DLD1 (cell line): Measurements from ENCODE around the gene OTUB2.

ENCODE experiments used
- in situ Hi-C: cut with HindIII; loops from 2 replicates; pipeline ENCODE4 v1.10.0; 2017; ENCODE audit warnings: low sequenced_read_pairs

Gene OTUB2

DNA sequence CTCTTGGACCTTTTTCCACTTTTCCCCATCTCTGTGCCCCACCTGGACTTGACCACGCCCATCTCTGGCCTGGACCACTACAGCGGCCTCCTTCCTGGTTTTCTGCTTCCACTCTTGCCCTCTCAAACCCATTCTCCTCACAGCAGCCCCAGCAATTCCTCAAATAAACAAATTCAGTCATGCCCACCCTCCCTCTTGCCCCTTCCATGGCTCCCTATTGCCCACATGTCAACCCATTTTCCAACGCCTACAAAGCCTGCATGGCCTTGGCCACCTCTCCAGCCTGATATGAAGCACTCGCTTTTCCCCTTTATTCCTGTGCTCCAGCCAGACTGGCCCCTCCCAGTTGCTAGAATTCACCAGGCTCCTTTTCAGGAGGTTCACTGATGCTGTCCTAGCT, 5.9 kb upstream of the OTUB2 start:
- in situ Hi-C loops, result no loop called here

- in situ Hi-C loops, result no loop called here
These were observed 5.1 kb upstream of the OTUB2 start for GRCh38 chr14:94021001-94021400.

- in situ Hi-C loops, result no loop called here
These were observed 4.6 kb upstream of the OTUB2 start for GRCh38 chr14:94021416-94022157.

GRCh38 chr14:94022532-94023411, 3.4 kb upstream of the OTUB2 start:
- in situ Hi-C loops, result no loop called here

DNA sequence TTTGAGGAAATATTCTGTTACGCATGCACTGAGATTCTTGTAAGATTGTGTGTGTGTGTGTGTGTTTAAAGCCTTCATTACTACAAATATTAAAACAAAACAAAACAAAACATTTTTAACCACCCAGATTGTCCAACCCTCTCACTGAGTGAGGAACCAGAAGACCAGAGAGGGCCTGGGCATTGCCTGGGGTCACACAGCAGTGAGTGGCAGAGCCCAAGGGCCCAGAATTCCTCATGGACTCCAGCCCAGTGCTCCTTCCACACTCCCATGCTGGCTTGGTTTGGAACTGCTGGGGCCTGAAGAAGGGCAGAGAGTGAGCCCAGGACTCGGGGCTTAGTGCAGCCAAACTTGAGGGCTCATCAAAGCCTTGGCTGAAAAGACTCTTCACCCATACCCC, 1.6 kb upstream of the OTUB2 start:
- in situ Hi-C loops, result no loop called here

DNA sequence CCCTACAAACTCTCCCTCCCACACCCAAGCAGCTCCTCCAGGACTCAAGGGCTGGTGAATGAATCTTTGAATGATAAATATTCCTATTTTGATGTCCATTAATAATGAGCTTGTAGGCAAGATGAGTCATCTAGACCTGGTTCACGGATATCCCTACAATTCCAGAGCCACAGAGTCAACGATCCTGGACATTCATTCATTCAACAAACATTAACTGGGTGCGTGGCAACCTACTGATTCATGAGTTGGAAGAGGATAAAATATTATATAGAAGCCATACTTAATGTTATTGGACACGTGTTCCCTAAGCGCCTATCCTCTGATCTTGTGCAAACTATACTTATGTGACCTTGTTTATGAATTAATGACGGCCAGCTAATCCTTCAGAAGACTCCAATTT, 420 bp upstream of the OTUB2 start:
- in situ Hi-C loops, result loop anchor here (5.0 kb wide), 1 partner anchor 53 kb away; no protein-coding TSS in a partner anchor

DNA sequence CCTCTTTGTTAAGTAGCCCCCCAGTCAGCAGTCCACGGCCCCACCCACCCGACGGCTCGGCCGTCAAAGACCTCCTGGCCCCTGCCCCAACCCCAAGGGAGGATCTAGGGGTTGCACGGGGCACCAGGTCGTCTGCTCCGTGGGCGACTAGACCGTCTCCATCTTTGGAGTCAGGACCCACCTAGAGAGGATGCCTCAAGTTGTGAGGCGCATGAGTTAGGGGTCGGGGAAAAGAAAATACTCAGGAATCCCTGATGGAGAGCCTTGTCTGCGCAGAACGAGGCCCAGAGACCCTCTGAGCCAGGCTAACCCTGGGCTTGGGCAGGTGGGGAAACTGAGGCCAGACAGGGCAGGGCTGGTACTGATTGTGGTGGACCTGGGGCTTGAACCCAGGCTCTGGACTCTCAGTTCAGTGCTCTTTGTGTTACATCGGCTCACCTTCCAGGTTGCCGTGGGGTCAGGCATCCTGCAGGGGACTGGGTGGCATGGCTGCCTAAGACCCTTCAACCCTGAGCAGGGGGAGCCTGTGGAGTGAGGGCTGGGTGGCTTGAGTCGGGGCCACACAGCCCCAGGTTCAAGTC, 839 bp downstream of the OTUB2 start:
- in situ Hi-C loops, result loop anchor here (5.0 kb wide), 1 partner anchor 55 kb away; no protein-coding TSS in a partner anchor

- in situ Hi-C loops, result loop anchor here (5.0 kb wide), 1 partner anchor 56 kb away; no protein-coding TSS in a partner anchor
These were observed 1.7 kb downstream of the OTUB2 start for GRCh38 chr14:94027566-94028449.

GRCh38 chr14:94028450-94028826, 2.3 kb downstream of the OTUB2 start:
- in situ Hi-C loops, result loop anchor here (5.0 kb wide), 1 partner anchor 56 kb away; no protein-coding TSS in a partner anchor

- in situ Hi-C loops, result loop anchor here (5.0 kb wide), 1 partner anchor 57 kb away; no protein-coding TSS in a partner anchor
These were observed 3.1 kb downstream of the OTUB2 start for GRCh38 chr14:94029265-94029664.

DNA sequence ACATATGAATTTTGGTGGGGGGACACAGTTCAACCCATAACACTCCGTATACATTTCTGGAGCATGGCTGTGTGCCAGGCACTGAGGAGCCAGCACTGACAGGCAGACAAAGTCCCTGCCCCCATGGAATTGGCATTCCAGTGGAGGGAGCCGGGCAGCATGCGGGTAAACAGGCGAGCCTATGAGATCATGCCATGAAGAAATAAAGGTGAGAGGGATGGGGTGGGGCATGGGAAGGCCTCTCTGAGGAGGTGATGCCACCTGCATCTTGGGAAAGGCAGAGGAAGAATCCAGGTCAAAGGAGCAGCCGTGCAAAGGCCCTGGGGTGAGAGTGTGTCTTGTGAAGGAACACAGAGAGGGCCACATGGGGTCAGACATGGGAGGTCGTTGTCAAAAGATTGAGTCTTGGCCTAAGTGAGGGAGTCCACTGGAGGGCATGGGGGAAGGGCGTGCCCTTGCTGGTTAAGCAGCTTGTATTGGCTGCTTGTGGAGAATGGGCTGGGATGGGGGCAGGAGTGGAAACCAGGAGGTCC, 3.6 kb downstream of the OTUB2 start:
- in situ Hi-C loops, result loop anchor here (5.0 kb wide), 1 partner anchor 57 kb away; no protein-coding TSS in a partner anchor

DNA sequence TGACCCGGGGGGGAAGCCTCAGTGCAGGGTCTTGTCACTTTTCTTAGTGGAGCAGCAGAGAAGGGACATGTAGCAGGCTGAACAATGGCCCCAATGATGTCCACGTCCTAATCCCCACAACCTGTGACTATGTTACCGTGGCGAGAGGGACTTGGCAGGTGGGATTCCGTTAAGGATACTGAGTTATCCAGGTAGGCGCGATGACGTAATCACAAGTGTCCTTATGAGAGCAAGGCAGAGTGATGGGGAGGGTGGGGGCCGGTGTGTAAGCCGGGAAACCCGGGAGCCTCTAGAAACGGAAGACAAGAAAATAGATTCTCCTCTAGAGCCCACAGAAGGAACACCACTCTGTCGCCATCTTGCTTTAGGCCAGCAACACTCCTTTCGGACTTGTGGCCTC, 4.4 kb downstream of the OTUB2 start:
- in situ Hi-C loops, result no loop called here

- in situ Hi-C loops, result no loop called here
These were observed 5.2 kb downstream of the OTUB2 start for GRCh38 chr14:94031161-94031882.

- in situ Hi-C loops, result no loop called here
These were observed 5.7 kb downstream of the OTUB2 start for GRCh38 chr14:94031883-94032279.

DNA sequence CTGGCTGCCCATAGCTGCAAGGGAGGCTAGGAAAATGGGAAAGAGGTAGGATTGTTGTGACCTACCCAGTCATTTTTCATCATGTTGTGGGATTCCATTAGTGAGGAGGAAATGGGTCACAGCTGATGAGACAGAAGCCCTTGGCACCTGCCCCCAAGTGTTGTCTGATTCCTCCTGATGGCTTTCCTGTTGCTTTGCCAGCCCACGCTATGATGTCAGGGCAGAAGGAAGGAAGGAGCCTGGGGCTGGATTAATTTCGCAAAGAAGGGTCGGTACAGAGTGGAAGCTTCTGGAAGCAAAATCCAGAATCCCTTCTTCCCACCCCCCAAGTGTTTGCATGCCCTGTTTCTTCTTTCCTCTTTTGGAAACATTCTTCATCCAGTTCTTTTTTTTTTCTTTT, 8.7 kb downstream of the OTUB2 start:
- in situ Hi-C loops, result no loop called here

DNA sequence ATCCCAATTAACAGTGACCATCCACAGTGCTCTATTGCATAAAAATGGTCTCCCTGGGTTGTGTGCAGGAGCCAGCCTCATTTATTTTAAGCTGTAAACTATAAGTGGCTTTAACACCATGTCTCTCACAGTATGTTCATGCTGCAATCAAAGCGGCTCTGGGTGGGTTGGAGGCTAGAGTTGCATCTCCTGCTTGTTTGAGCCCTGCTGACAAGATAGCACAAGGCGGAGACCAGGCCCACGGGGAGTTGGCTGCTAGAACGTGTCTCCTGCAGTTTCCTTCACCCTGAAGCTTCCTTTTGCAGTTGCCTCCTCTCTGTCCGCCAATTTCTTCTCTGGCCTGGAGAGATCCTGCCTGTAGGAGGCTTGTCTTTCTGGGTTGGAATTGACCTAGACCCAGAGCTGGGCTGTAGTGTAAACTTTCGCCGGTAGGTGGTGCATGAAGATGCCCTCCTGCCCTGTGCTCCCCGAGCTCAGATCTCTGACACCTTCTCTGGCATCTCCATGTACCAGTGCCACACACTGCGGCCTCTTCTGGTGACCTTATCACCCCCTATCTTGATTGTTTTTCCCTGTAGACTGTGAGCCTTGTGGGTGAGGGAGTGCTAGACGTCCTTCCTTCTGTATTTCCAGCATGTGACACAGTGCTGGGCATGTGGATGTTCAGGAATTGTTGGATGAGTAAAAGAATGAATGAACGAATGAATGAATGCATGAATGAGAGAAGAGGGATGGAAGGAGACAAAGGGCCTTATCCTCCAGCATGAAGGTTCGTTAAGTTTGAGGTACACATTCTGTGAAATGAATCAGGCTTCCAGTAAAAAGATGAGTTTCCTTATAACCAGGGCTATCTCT, 10.4 kb downstream of the OTUB2 start:
- in situ Hi-C loops, result no loop called here

DNA sequence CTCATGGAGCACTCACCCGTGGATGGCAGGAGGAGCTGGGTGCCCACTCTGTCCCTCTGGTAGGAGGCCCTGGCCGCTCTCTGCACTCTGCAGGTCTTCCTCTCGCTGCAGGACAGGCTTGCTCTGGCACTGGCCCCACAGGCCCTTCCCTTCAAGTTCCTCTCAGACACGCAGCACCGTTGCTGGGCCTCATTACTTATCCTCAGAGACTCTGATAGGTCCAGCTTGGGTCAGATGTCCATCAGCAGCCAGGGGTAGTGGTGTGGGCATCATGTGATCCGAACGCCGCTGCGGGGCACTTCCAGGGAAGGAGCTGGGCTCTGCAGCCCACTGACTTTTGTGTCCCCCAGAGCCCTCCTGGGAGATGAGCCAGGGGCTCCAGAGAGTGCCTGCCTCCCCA, 11.8 kb downstream of the OTUB2 start:
- in situ Hi-C loops, result no loop called here

GRCh38 chr14:94038510-94038909, 12.4 kb downstream of the OTUB2 start:
- in situ Hi-C loops, result no loop called here
